K562 (cell line): ENCODE results near the gene CCDC136. TPM values are rescaled to one million over a fixed set of nuclear protein-coding genes. Genes with fewer than 3 reads are reported as not detected.
A peak's percentile ranks its signal among the peaks of the same experiment; 100 is the strongest.

ENCODE experiments used
- CBFA2T2 ChIP-seq: fragments of 450-650 bp; conservative IDR thresholded peaks from 2 replicates; pipeline ENCODE4 v1.6.1; 2017; ENCODE audit warnings: mild to moderate bottlenecking
- CBX5 ChIP-seq: IDR thresholded peaks from 2 replicates; pipeline ENCODE4 v1.6.1; 2014; ENCODE audit warnings: low read depth, borderline replicate concordance
- CEBPG ChIP-seq, 3 experiments: fragments of 200-800 bp in 1 of 3; sonication (Bioruptor generic) in 1 of 3; sonication (generic) in 1 of 3; formaldehyde crosslinking in 1 of 3; IDR thresholded peaks in 2 of 3; conservative IDR thresholded peaks in 1 of 3; 2 replicates each; pipeline versions ENCODE4 v1.6.1 to v1.8.0; 2016 to 2022; ENCODE audit warnings: missing compliant biosample characterization in 2 of 3, missing genetic modification characterization in 2 of 3, mild to moderate bottlenecking in 1 of 3, missing genetic modification reagents in 1 of 3
- CXXC5 ChIP-seq: fragments of 250-450 bp; sonication (Bioruptor Pico); IDR thresholded peaks from 2 replicates; pipeline ENCODE4 v1.8.0; 2022; ENCODE audit warnings: inconsistent platforms, mild to moderate bottlenecking, moderate library complexity
- DPF2 ChIP-seq: fragments of 450-650 bp; IDR thresholded peaks from 2 replicates; pipeline ENCODE4 v1.6.1; 2016
- ERF ChIP-seq: fragments of 450-650 bp; formaldehyde crosslinking; IDR thresholded peaks from 2 replicates; pipeline ENCODE4 v1.4.0; 2020; ENCODE audit warnings: mild to moderate bottlenecking, mixed read lengths
- ETS1 ChIP-seq: conservative IDR thresholded peaks from 2 replicates; pipeline ENCODE4 v1.6.1; 2011; ENCODE audit warnings: low read depth, mild to moderate bottlenecking, low read length; ENCODE audit not compliant: control insufficient read depth
- GTF2F1 ChIP-seq: IDR thresholded peaks from 2 replicates; pipeline ENCODE4 v1.6.1; 2011; ENCODE audit warnings: low read depth, low read length, improper control_type of control experiment
- HINFP ChIP-seq: fragments of 450-650 bp; conservative IDR thresholded peaks from 2 replicates; pipeline ENCODE4 v1.6.1; 2016; ENCODE audit warnings: missing genetic modification characterization, low read depth, mild to moderate bottlenecking, control low read depth, missing compliant biosample characterization
- HNRNPLL ChIP-seq: fragments of 200-400 bp; formaldehyde crosslinking; IDR thresholded peaks from 2 replicates; pipeline ENCODE4 v1.6.1; 2017; ENCODE audit warnings: low read length, low read depth, mild to moderate bottlenecking; ENCODE audit not compliant: poor library complexity, severe bottlenecking
- NFIX ChIP-seq: fragments of 250-450 bp; sonication (Bioruptor Pico); IDR thresholded peaks from 2 replicates; pipeline ENCODE4 v1.4.0; 2020; ENCODE audit warnings: low read depth, mild to moderate bottlenecking, moderate library complexity
- NR2F6 ChIP-seq: fragments of 450-650 bp; formaldehyde crosslinking; IDR thresholded peaks from 2 replicates; pipeline ENCODE4 v1.4.0; 2020; ENCODE audit warnings: mild to moderate bottlenecking
- POLR2AphosphoS2 ChIP-seq: IDR thresholded peaks from 2 replicates; pipeline ENCODE4 v1.6.1; 2012; ENCODE audit warnings: low read length, improper control_type of control experiment
- PPARD ChIP-seq: fragments of 250-450 bp; sonication (Bioruptor Pico); IDR thresholded peaks from 2 replicates; pipeline ENCODE4 v1.8.0; 2022; ENCODE audit warnings: inconsistent platforms, mild to moderate bottlenecking, moderate library complexity
- RFX5 ChIP-seq: IDR thresholded peaks from 2 replicates; pipeline ENCODE4 v1.6.1; 2011; ENCODE audit warnings: low read depth, mild to moderate bottlenecking, improper control_type of control experiment, low read length
- SETDB1 ChIP-seq: IDR thresholded peaks from one replicate; pipeline ENCODE4 v1.6.1; 2012; ENCODE audit warnings: low read length, control low read depth, inconsistent platforms
- SP1 ChIP-seq: sonication (generic); formaldehyde crosslinking; IDR thresholded peaks from 2 replicates; pipeline ENCODE4 v1.8.1; 2022; ENCODE audit warnings: mild to moderate bottlenecking, missing genetic modification reagents
- SREBF1 ChIP-seq: fragments of 150-350 bp; IDR thresholded peaks from 2 replicates; pipeline ENCODE4 v1.6.1; 2014; ENCODE audit warnings: antibody characterized with exemption, low read depth, low read length, borderline replicate concordance
- TCF15 ChIP-seq: fragments of 250-450 bp; sonication (Bioruptor Pico); IDR thresholded peaks from 2 replicates; pipeline ENCODE4 v1.8.0; 2022; ENCODE audit warnings: moderate library complexity, mild to moderate bottlenecking, inconsistent platforms
- ZBTB17 ChIP-seq: fragments of 450-650 bp; formaldehyde crosslinking; IDR thresholded peaks from 2 replicates; pipeline ENCODE4 v1.4.0; 2020; ENCODE audit warnings: mild to moderate bottlenecking
- ZFX ChIP-seq: sonication (generic); formaldehyde crosslinking; IDR thresholded peaks from 2 replicates; pipeline ENCODE4 v1.8.0; 2022; ENCODE audit warnings: mild to moderate bottlenecking, missing genetic modification reagents, moderate library complexity
- ZNF274 ChIP-seq: IDR thresholded peaks from 2 replicates; pipeline ENCODE4 v1.6.1; 2011; ENCODE audit warnings: low read depth, mild to moderate bottlenecking, low read length, moderate library complexity, borderline replicate concordance
- ZNF740 ChIP-seq, 3 experiments: fragments of 200-800 bp in 1 of 3; sonication (Bioruptor generic) in 1 of 3; sonication (generic) in 1 of 3; formaldehyde crosslinking in 1 of 3; IDR thresholded peaks; 2 replicates each; pipeline versions ENCODE4 v1.6.1 to v1.8.0; 2016 to 2022; ENCODE audit warnings: mild to moderate bottlenecking in 2 of 3, missing compliant biosample characterization in 2 of 3, missing genetic modification characterization in 2 of 3, missing genetic modification reagents in 1 of 3
- polyA plus RNA-seq, 8 experiments: library from polyadenylated mRNA; depleted of rRNA in 4 of 8; stranded (reverse) in 5 of 8; unstranded in 3 of 8; fragments of >200 nt; fragmentation: Nextera tagmentation in 2 of 8; fragmentation: Illumina TruSeq in 1 of 8; extraction: Ambion mirVana in 2 of 8; extraction: Trizol in 1 of 8; gene quantifications; 2 replicates each; pipeline versions ENCODE4 v1.2.1 to v1.2.3, GENCODE V29; 2011 to 2014; ENCODE audit warnings: inconsistent platforms in 1 of 8, missing spikeins in 1 of 8
- total RNA-seq, 7 experiments: library from RNA; depleted of rRNA in 6 of 7; stranded (reverse); fragments of >200 nt in 6 of 7; fragmentation: Illumina TruSeq in 2 of 7; extraction: Trizol in 2 of 7; gene quantifications; 2 replicates each; pipeline versions ENCODE4 v1.2.1 to v1.2.3, GENCODE V29; 2011 to 2021; ENCODE audit warnings: low replicate concordance in 1 of 7

Gene CCDC136
- total and polyA plus RNA-seq, 9 of the 15 experiments (the other 6 are each of a cell fraction or from before 2014, with no cell fraction given), result 2.4 to 40.8 (median 26.5) TPM

GRCh38 chr7:128783143-128783861 is 8.5 kb upstream of the CCDC136 start (continued):
- TF ChIP-seq SETDB1 (no peak), ZNF274 (no peak; the same call in 1 of the 2 replicates), ZFX (peak; percentile 56; the same call in 1 of the 2 replicates), PPARD (CRISPR knock-in tag) (no peak), DPF2 (peak; percentile 63; the same call in 1 of the 2 replicates), SREBF1 (peak; percentile 68; the same call in 1 of the 2 replicates), NR2F6 (CRISPR knock-in tag) (no peak), CBX5 (peak; percentile 10; the same call in 1 of the 2 replicates), ETS1 (peak; percentile 99), CEBPG (CRISPR knock-in tag; IDR thresholded peaks at IDR 0.05) (no peak), CEBPG (tag; conservative IDR thresholded peaks at IDR 0.05 in 1 of 2, IDR thresholded peaks at IDR 0.05 in 1 of 2) (no peak), POLR2AphosphoS2 (no peak), GTF2F1 (peak; percentile 85; the same call in 1 of the 2 replicates), CXXC5 (CRISPR knock-in tag) (peak; percentile 79), RFX5 (peak; percentile 84; the same call in 1 of the 2 replicates), SP1 (peak; percentile 92), NFIX (CRISPR knock-in tag) (peak; percentile 16; the same call in 1 of the 2 replicates), HINFP (tag) (no peak), TCF15 (CRISPR knock-in tag) (no peak), ZBTB17 (CRISPR knock-in tag) (peak; percentile 72; the same call in 1 of the 2 replicates), ERF (CRISPR knock-in tag) (peak; percentile 92; the same call in 1 of the 2 replicates), HNRNPLL (peak; percentile 69), ZNF740 (CRISPR knock-in tag; IDR thresholded peaks at IDR 0.05) (peak; percentile 88), ZNF740 (tag; IDR thresholded peaks at IDR 0.05) (no peak), CBFA2T2 (peak; percentile 38)
